Measurements from ENCODE around the gene SAPCD2.

GRCh38 chr9:137071282-137071681, 925 bp upstream of the SAPCD2 start:
- TF ChIP-seq CTCF (conservative IDR thresholded peaks at IDR 0.05 in 1 of 2, IDR thresholded peaks at IDR 0.05 in 1 of 2; ENCODE audit: extremely low read depth in 1 of 2, insufficient read depth in 1 of 2, low read depth in 1 of 2, low read length in 2 of 2) (no peak), EZH2 (IDR thresholded peaks at IDR 0.05; ENCODE audit: borderline replicate concordance, low read length) (no peak)

All from mammary epithelial cell (primary cell).